NCI-H2227 (cell line): ENCODE results near the gene IFT20.
"Not testable (repeated sequence)": the region's sequence is repeated elsewhere in the genome, so short reads cannot be mapped to it uniquely, and the experiment has no call there.

Experiments
- DNase-seq: peaks from one replicate; lab custom pipeline; 2025; ENCODE audit not compliant: unreplicated experiment; lab: John Stamatoyannopoulos, UW

The IFT20 gene

GRCh38 chr17:28317099-28317965 lies 17.9 kb downstream of the IFT20 start:
- no peak for DNase-seq

GRCh38 chr17:28315846-28316705 lies 19.2 kb downstream of the IFT20 start:
- no peak for DNase-seq

- no peak for DNase-seq
These were observed 21.4 kb downstream of the IFT20 start for GRCh38 chr17:28313841-28314240.

GRCh38 chr17:28306954-28307401 lies 28.3 kb downstream of the IFT20 start:
- DNase-seq, result no peak

- no peak for DNase-seq
These were observed 36.8 kb downstream of the IFT20 start for GRCh38 chr17:28298449-28298848.

- no peak for DNase-seq
These were observed 39.3 kb downstream of the IFT20 start for GRCh38 chr17:28295677-28296578.

- DNase-seq, result no peak
These were observed 41.3 kb downstream of the IFT20 start for GRCh38 chr17:28293994-28294393.

- DNase-seq, result not testable (repeated sequence)
These were observed 42.4 kb downstream of the IFT20 start for GRCh38 chr17:28292878-28293277.

GRCh38 chr17:28291780-28292330 lies 43.4 kb downstream of the IFT20 start:
- no peak for DNase-seq

GRCh38 chr17:28290703-28291102 lies 44.6 kb downstream of the IFT20 start:
- no peak for DNase-seq

GRCh38 chr17:28285965-28286364 lies 49.3 kb downstream of the IFT20 start:
- no peak for DNase-seq

GRCh38 chr17:28282596-28282995 lies 52.7 kb downstream of the IFT20 start:
- peak; percentile 32 for DNase-seq

GRCh38 chr17:28280826-28281225 lies 54.4 kb downstream of the IFT20 start:
- no peak for DNase-seq

GRCh38 chr17:28279411-28279810 lies 55.9 kb downstream of the IFT20 start:
- no peak for DNase-seq
